GM23338 (cell line): ENCODE data around the gene BROX. TPM values are rescaled to one million over a fixed set of nuclear protein-coding genes. Genes with fewer than 3 reads are reported as not detected.

Experiments used
- ATAC-seq: fragments of 200-7000 bp; cut with Tn5 transposase; 3 replicates; pipeline ENCODE4 v1.9.1; 2020
- DNase-seq: peaks from one replicate; pipeline ENCODE4 v3.0.0-alpha.2; 2015; ENCODE audit warnings: low spot score
- H2AFZ ChIP-seq: fragments of 200-600 bp; sonication (generic); 2 replicates; pipeline ENCODE4 v1.8.0; 2016; ENCODE audit warnings: antibody characterized with exemption, mild to moderate bottlenecking, moderate library complexity
- H3F3A ChIP-seq: fragments of 200-600 bp; sonication (generic); replicated peaks from 2 replicates; pipeline ENCODE4 v1.8.0; 2017; ENCODE audit warnings: antibody characterized with exemption, mixed run types, low read depth
- H3K27ac ChIP-seq: fragments of 200-600 bp; sonication (generic); 2 replicates; pipeline ENCODE4 v1.6.1; 2016; ENCODE audit warnings: low read depth
- H3K27me3 ChIP-seq: fragments of 200-600 bp; sonication (generic); 2 replicates; pipeline ENCODE4 v1.8.0; 2016; ENCODE audit warnings: mild to moderate bottlenecking, mixed run types, moderate library complexity; ENCODE audit not compliant: insufficient read depth
- H3K36me3 ChIP-seq: fragments of 200-600 bp; sonication (generic); 2 replicates; pipeline ENCODE4 v1.8.0; 2016; ENCODE audit warnings: mild to moderate bottlenecking; ENCODE audit not compliant: insufficient read depth
- H3K4me1 ChIP-seq: fragments of 200-600 bp; sonication (generic); 2 replicates; pipeline ENCODE4 v1.8.0; 2016; ENCODE audit warnings: mild to moderate bottlenecking, moderate library complexity; ENCODE audit not compliant: insufficient read depth
- H3K4me2 ChIP-seq: fragments of 200-600 bp; sonication (generic); 2 replicates; pipeline ENCODE4 v1.7.1; 2017; ENCODE audit warnings: mixed run types
- H3K4me3 ChIP-seq: fragments of 200-600 bp; sonication (generic); 2 replicates; pipeline ENCODE4 v1.6.1; 2016; ENCODE audit warnings: mixed run types
- H3K79me2 ChIP-seq: fragments of 200-600 bp; sonication (generic); replicated peaks from 2 replicates; pipeline ENCODE4 v1.8.0; 2017; ENCODE audit warnings: mild to moderate bottlenecking; ENCODE audit not compliant: insufficient read depth
- H3K9me2 ChIP-seq: fragments of 200-600 bp; sonication (generic); 2 replicates; pipeline ENCODE4 v1.8.0; 2017; ENCODE audit not compliant: insufficient read depth
- H4K20me1 ChIP-seq: fragments of 200-600 bp; sonication (generic); replicated peaks from 2 replicates; pipeline ENCODE4 v1.8.0; 2017; ENCODE audit warnings: mild to moderate bottlenecking; ENCODE audit not compliant: insufficient read depth
- H3K27ac Mint-ChIP-seq: 2 replicates; pipeline ENCODE4 v1.8.0; 2020; ENCODE audit warnings: inconsistent platforms, mild to moderate bottlenecking, moderate library complexity, mixed read lengths
- H3K27me3 Mint-ChIP-seq: 3 replicates; pipeline ENCODE4 v1.8.0; 2022; ENCODE audit warnings: low read depth, mild to moderate bottlenecking, moderate library complexity, mixed read lengths, inconsistent platforms; ENCODE audit not compliant: insufficient read depth, poor library complexity
- H3K36me3 Mint-ChIP-seq: 3 replicates; pipeline ENCODE4 v1.8.0; 2021; ENCODE audit warnings: low read depth, mild to moderate bottlenecking, inconsistent platforms, moderate library complexity, mixed read lengths
- H3K4me1 Mint-ChIP-seq: 3 replicates; pipeline ENCODE4 v1.8.0; 2020; ENCODE audit warnings: mild to moderate bottlenecking, inconsistent platforms, mixed read lengths
- H3K4me3 Mint-ChIP-seq: 3 replicates; pipeline ENCODE4 v1.8.0; 2021; ENCODE audit warnings: moderate library complexity, mild to moderate bottlenecking, inconsistent platforms, mixed read lengths
- H3K9me3 Mint-ChIP-seq: 3 replicates; pipeline ENCODE4 v1.8.0; 2020; ENCODE audit warnings: moderate library complexity, mild to moderate bottlenecking, inconsistent platforms, mixed read lengths
- CREB1 ChIP-seq: fragments of 250-450 bp; sonication (Bioruptor Pico); IDR thresholded peaks from 2 replicates; pipeline ENCODE4 v1.5.0; 2020; ENCODE audit warnings: low read depth, mild to moderate bottlenecking, moderate library complexity
- EZH2 ChIP-seq: fragments of 200-600 bp; sonication (generic); IDR thresholded peaks from one replicate; pipeline ENCODE4 v1.8.0; 2017; ENCODE audit warnings: antibody characterized with exemption, mild to moderate bottlenecking, low read depth; ENCODE audit not compliant: unreplicated experiment
- EZH2phosphoT487 ChIP-seq: fragments of 200-600 bp; sonication (generic); IDR thresholded peaks from one replicate; pipeline ENCODE4 v1.8.1; 2018; ENCODE audit warnings: antibody characterized with exemption; ENCODE audit not compliant: unreplicated experiment
- JUNB ChIP-seq: IDR thresholded peaks from one replicate; pipeline ENCODE4 v1.6.1; 2016; ENCODE audit warnings: antibody characterized with exemption; ENCODE audit not compliant: unreplicated experiment
- NANOG ChIP-seq: IDR thresholded peaks from 2 replicates; pipeline ENCODE4 v1.6.1; 2016; ENCODE audit warnings: antibody characterized with exemption, borderline replicate concordance
- POLR2AphosphoS5 ChIP-seq: IDR thresholded peaks from 2 replicates; pipeline ENCODE4 v1.6.1; 2016; ENCODE audit warnings: antibody characterized with exemption, low read depth
- STAT1 ChIP-seq: IDR thresholded peaks from one replicate; pipeline ENCODE4 v1.6.1; 2016; ENCODE audit warnings: antibody characterized with exemption; ENCODE audit not compliant: unreplicated experiment
- ZNF114 ChIP-seq: fragments of 250-450 bp; sonication (Bioruptor Pico); IDR thresholded peaks from 2 replicates; pipeline ENCODE4 v1.5.0; 2020; ENCODE audit warnings: mild to moderate bottlenecking, moderate library complexity
- ZNF331 ChIP-seq: fragments of 250-450 bp; sonication (Bioruptor Pico); IDR thresholded peaks from 2 replicates; pipeline ENCODE4 v1.5.0; 2020; ENCODE audit warnings: low read depth, mild to moderate bottlenecking, moderate library complexity
- polyA plus RNA-seq: library from polyadenylated mRNA; unstranded; fragments of >200 nt; fragmentation: Nextera tagmentation; extraction: Ambion mirVana; gene quantifications from 2 replicates; pipeline ENCODE4 v1.2.1, GENCODE V29; 2016
- total RNA-seq: library from RNA; depleted of rRNA; stranded (reverse); fragments of >200 nt; shearing (Covaris generic); gene quantifications from 2 replicates; pipeline ENCODE4 v1.2.3, GENCODE V29; 2014
- TF ChIP-seq, protein P1 (sequence below): fragments of 250-450 bp; sonication (Bioruptor Pico); IDR thresholded peaks from 2 replicates; pipeline ENCODE4 v1.5.0; 2020; ENCODE audit warnings: mild to moderate bottlenecking, moderate library complexity
- TF ChIP-seq, protein P2 (sequence below): IDR thresholded peaks from one replicate; pipeline ENCODE4 v1.6.1; 2018; ENCODE audit warnings: antibody characterized with exemption; ENCODE audit not compliant: unreplicated experiment
- TF ChIP-seq, protein P3 (sequence below): IDR thresholded peaks from 2 replicates; pipeline ENCODE4 v1.6.1; 2016; ENCODE audit warnings: antibody characterized with exemption
- TF ChIP-seq, protein P4 (sequence below), 2 experiments: fragments of 200-600 bp in 1 of 2; sonication (generic) in 1 of 2; conservative IDR thresholded peaks; 2 replicates each; pipeline versions ENCODE4 v1.5.1 to v1.6.1; 2016 to 2017; ENCODE audit warnings: antibody characterized with exemption in 2 of 2, low read depth in 2 of 2, mild to moderate bottlenecking in 2 of 2, moderate library complexity in 1 of 2

Gene BROX
- total and polyA plus RNA-seq, 2 experiments from 2014 or later = 26.5 to 32.3 TPM

DNA sequence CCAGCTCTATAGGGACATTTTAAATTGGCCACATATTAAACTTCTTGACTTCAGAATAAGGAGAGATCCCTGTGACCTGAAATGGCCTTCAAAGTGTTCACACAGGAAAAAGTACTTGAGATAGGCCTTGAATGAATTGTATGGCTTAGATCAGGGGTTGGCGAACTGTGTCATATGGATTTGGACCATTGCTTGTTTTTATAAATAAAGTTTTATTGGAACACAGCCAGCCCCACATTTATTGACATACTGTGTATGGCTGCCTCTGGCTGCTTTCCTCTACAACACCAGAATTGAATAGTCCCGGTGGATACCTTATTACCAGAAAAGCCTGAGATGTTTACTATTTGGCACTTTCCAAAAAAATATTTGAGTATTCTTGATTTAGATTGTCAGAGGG is 4.0 kb downstream of the BROX start:
- peaks cover 2% of the 10 kb centered on the region; the same call in 1 of the 3 replicates for H3K4me1 Mint-ChIP-seq
- no peaks in the 10 kb centered on the region for H4K20me1 ChIP-seq
- H3K27me3 ChIP-seq = no peaks in the 10 kb centered on the region
- H3K4me3 Mint-ChIP-seq = no peak overlapping the region
- H3K4me2 ChIP-seq = no peak overlapping the region
- H3K27ac ChIP-seq = no peak overlapping the region
- H3K36me3 ChIP-seq = peaks cover 16% of the 10 kb centered on the region; the same call in 1 of the 2 replicates
- H3K9me2 ChIP-seq = no peaks in the 10 kb centered on the region
- DNase-seq (no peak), ATAC-seq (no peak)
- 0 out of 2 replicates have a peak, but pooled peaks cover 8% of the 10 kb centered on the region for H3F3A ChIP-seq
- H3K27me3 Mint-ChIP-seq = peaks cover 16% of the 10 kb centered on the region
- H3K79me2 ChIP-seq = peaks cover 14% of the 10 kb centered on the region
- no peak overlapping the region for H2AFZ ChIP-seq
- H3K27ac Mint-ChIP-seq = no peak overlapping the region
- H3K4me3 ChIP-seq = no peak overlapping the region
- peaks cover 16% of the 10 kb centered on the region for H3K36me3 Mint-ChIP-seq
- H3K4me1 ChIP-seq = 0 out of 2 replicates have a peak, but pooled peaks cover 3% of the 10 kb centered on the region
- TF ChIP-seq, protein P1, sequence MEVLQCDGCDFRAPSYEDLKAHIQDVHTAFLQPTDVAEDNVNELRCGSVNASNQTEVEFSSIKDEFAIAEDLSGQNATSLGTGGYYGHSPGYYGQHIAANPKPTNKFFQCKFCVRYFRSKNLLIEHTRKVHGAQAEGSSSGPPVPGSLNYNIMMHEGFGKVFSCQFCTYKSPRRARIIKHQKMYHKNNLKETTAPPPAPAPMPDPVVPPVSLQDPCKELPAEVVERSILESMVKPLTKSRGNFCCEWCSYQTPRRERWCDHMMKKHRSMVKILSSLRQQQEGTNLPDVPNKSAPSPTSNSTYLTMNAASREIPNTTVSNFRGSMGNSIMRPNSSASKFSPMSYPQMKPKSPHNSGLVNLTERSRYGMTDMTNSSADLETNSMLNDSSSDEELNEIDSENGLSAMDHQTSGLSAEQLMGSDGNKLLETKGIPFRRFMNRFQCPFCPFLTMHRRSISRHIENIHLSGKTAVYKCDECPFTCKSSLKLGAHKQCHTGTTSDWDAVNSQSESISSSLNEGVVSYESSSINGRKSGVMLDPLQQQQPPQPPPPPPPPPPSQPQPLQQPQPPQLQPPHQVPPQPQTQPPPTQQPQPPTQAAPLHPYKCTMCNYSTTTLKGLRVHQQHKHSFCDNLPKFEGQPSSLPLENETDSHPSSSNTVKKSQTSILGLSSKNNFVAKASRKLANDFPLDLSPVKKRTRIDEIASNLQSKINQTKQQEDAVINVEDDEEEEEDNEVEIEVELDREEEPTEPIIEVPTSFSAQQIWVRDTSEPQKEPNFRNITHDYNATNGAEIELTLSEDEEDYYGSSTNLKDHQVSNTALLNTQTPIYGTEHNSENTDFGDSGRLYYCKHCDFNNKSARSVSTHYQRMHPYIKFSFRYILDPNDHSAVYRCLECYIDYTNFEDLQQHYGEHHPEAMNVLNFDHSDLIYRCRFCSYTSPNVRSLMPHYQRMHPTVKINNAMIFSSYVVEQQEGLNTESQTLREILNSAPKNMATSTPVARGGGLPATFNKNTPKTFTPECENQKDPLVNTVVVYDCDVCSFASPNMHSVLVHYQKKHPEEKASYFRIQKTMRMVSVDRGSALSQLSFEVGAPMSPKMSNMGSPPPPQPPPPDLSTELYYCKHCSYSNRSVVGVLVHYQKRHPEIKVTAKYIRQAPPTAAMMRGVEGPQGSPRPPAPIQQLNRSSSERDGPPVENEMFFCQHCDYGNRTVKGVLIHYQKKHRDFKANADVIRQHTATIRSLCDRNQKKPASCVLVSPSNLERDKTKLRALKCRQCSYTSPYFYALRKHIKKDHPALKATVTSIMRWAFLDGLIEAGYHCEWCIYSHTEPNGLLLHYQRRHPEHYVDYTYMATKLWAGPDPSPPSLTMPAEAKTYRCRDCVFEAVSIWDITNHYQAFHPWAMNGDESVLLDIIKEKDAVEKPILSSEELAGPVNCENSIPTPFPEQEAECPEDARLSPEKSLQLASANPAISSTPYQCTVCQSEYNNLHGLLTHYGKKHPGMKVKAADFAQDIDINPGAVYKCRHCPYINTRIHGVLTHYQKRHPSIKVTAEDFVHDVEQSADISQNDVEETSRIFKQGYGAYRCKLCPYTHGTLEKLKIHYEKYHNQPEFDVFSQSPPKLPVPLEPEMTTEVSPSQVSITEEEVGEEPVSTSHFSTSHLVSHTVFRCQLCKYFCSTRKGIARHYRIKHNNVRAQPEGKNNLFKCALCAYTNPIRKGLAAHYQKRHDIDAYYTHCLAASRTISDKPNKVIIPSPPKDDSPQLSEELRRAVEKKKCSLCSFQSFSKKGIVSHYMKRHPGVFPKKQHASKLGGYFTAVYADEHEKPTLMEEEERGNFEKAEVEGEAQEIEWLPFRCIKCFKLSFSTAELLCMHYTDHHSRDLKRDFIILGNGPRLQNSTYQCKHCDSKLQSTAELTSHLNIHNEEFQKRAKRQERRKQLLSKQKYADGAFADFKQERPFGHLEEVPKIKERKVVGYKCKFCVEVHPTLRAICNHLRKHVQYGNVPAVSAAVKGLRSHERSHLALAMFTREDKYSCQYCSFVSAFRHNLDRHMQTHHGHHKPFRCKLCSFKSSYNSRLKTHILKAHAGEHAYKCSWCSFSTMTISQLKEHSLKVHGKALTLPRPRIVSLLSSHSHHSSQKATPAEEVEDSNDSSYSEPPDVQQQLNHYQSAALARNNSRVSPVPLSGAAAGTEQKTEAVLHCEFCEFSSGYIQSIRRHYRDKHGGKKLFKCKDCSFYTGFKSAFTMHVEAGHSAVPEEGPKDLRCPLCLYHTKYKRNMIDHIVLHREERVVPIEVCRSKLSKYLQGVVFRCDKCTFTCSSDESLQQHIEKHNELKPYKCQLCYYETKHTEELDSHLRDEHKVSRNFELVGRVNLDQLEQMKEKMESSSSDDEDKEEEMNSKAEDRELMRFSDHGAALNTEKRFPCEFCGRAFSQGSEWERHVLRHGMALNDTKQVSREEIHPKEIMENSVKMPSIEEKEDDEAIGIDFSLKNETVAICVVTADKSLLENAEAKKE = no peak
- TF ChIP-seq EZH2 (no peak), JUNB (no peak), NANOG (no peak), EZH2phosphoT487 (no peak), ZNF331 (CRISPR knock-in tag) (no peak), CREB1 (CRISPR knock-in tag) (no peak), STAT1 (no peak), ZNF114 (CRISPR knock-in tag) (no peak), POLR2AphosphoS5 (no peak)
- TF ChIP-seq, protein P2, sequence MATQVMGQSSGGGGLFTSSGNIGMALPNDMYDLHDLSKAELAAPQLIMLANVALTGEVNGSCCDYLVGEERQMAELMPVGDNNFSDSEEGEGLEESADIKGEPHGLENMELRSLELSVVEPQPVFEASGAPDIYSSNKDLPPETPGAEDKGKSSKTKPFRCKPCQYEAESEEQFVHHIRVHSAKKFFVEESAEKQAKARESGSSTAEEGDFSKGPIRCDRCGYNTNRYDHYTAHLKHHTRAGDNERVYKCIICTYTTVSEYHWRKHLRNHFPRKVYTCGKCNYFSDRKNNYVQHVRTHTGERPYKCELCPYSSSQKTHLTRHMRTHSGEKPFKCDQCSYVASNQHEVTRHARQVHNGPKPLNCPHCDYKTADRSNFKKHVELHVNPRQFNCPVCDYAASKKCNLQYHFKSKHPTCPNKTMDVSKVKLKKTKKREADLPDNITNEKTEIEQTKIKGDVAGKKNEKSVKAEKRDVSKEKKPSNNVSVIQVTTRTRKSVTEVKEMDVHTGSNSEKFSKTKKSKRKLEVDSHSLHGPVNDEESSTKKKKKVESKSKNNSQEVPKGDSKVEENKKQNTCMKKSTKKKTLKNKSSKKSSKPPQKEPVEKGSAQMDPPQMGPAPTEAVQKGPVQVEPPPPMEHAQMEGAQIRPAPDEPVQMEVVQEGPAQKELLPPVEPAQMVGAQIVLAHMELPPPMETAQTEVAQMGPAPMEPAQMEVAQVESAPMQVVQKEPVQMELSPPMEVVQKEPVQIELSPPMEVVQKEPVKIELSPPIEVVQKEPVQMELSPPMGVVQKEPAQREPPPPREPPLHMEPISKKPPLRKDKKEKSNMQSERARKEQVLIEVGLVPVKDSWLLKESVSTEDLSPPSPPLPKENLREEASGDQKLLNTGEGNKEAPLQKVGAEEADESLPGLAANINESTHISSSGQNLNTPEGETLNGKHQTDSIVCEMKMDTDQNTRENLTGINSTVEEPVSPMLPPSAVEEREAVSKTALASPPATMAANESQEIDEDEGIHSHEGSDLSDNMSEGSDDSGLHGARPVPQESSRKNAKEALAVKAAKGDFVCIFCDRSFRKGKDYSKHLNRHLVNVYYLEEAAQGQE = no peak
- TF ChIP-seq, protein P3, sequence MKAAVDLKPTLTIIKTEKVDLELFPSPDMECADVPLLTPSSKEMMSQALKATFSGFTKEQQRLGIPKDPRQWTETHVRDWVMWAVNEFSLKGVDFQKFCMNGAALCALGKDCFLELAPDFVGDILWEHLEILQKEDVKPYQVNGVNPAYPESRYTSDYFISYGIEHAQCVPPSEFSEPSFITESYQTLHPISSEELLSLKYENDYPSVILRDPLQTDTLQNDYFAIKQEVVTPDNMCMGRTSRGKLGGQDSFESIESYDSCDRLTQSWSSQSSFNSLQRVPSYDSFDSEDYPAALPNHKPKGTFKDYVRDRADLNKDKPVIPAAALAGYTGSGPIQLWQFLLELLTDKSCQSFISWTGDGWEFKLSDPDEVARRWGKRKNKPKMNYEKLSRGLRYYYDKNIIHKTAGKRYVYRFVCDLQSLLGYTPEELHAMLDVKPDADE = no peak
- TF ChIP-seq, protein P4, sequence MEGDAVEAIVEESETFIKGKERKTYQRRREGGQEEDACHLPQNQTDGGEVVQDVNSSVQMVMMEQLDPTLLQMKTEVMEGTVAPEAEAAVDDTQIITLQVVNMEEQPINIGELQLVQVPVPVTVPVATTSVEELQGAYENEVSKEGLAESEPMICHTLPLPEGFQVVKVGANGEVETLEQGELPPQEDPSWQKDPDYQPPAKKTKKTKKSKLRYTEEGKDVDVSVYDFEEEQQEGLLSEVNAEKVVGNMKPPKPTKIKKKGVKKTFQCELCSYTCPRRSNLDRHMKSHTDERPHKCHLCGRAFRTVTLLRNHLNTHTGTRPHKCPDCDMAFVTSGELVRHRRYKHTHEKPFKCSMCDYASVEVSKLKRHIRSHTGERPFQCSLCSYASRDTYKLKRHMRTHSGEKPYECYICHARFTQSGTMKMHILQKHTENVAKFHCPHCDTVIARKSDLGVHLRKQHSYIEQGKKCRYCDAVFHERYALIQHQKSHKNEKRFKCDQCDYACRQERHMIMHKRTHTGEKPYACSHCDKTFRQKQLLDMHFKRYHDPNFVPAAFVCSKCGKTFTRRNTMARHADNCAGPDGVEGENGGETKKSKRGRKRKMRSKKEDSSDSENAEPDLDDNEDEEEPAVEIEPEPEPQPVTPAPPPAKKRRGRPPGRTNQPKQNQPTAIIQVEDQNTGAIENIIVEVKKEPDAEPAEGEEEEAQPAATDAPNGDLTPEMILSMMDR (conservative IDR thresholded peaks at IDR 0.05; ENCODE audit: low read depth in 2 of 2) = no peak
- H3K9me3 Mint-ChIP-seq = no peaks in the 10 kb centered on the region
